Smooth muscle cell (in vitro differentiated cells): ENCODE data around the gene NEURL2. TPM values are rescaled to one million over a fixed set of nuclear protein-coding genes. Genes with fewer than 3 reads are reported as not detected.
"Not testable (repeated sequence)": the region's sequence is repeated elsewhere in the genome, so short reads cannot be mapped to it uniquely, and the experiment has no call there.

Source experiments
- DNase-seq: peaks from one replicate; lab custom pipeline; 2025; ENCODE audit not compliant: unreplicated experiment; lab: John Stamatoyannopoulos, UW
- H2AFZ ChIP-seq: fragments of 200-600 bp; sonication (generic); 2 replicates; pipeline ENCODE4 v1.6.0; 2016; ENCODE audit warnings: antibody characterized with exemption, low read depth, mild to moderate bottlenecking
- H3F3A ChIP-seq: fragments of 200-600 bp; sonication (generic); 2 replicates; pipeline ENCODE4 v1.6.0; 2017; ENCODE audit warnings: antibody characterized with exemption, low read depth
- H3K27ac ChIP-seq: fragments of 200-600 bp; sonication (generic); 2 replicates; pipeline ENCODE4 v1.5.1; 2016; ENCODE audit warnings: low read depth, mild to moderate bottlenecking
- H3K27me3 ChIP-seq: fragments of 200-600 bp; sonication (generic); 2 replicates; pipeline ENCODE4 v1.6.1; 2016; ENCODE audit warnings: low read depth, mild to moderate bottlenecking
- H3K36me3 ChIP-seq: fragments of 200-600 bp; sonication (generic); 2 replicates; pipeline ENCODE4 v1.5.1; 2016; ENCODE audit warnings: low read depth
- H3K4me1 ChIP-seq: fragments of 200-600 bp; sonication (generic); 2 replicates; pipeline ENCODE4 v1.5.1; 2016; ENCODE audit warnings: low read depth
- H3K4me2 ChIP-seq: fragments of 200-600 bp; sonication (generic); 2 replicates; pipeline ENCODE4 v1.6.0; 2016; ENCODE audit warnings: mild to moderate bottlenecking
- H3K4me3 ChIP-seq: fragments of 200-600 bp; sonication (generic); 2 replicates; pipeline ENCODE4 v1.5.1; 2016; ENCODE audit warnings: mild to moderate bottlenecking
- H3K79me2 ChIP-seq: fragments of 200-600 bp; sonication (generic); 2 replicates; pipeline ENCODE4 v1.6.0; 2016; ENCODE audit warnings: low read depth, mild to moderate bottlenecking
- H3K9ac ChIP-seq: fragments of 200-600 bp; sonication (generic); 2 replicates; pipeline ENCODE4 v1.6.0; 2016; ENCODE audit warnings: low read depth
- H3K9me3 ChIP-seq: fragments of 200-600 bp; sonication (generic); replicated peaks from 2 replicates; pipeline ENCODE4 v1.5.1; 2016; ENCODE audit warnings: low read depth
- H4K20me1 ChIP-seq: fragments of 200-600 bp; sonication (generic); 2 replicates; pipeline ENCODE4 v1.6.0; 2016; ENCODE audit warnings: low read depth
- CTCF ChIP-seq: fragments of 200-600 bp; sonication (generic); IDR thresholded peaks from 2 replicates; pipeline ENCODE4 v1.5.1; 2017; ENCODE audit warnings: borderline replicate concordance, mild to moderate bottlenecking, antibody characterized with exemption; ENCODE audit not compliant: insufficient read depth, poor library complexity, severe bottlenecking
- WGBS: methylation state at CpG from one replicate; pipeline ENCODE4 v1.1.7; 2016; ENCODE audit warnings: low lambda C conversion rate; 5-methylcytosine and 5-hydroxymethylcytosine counted together
- polyA plus RNA-seq: library from polyadenylated mRNA; unstranded; fragments of >200 nt; fragmentation: Nextera tagmentation; extraction: Ambion mirVana; gene quantifications from 2 replicates; pipeline ENCODE4 v1.2.1, GENCODE V29; 2016
- total RNA-seq: library from RNA; depleted of rRNA; stranded (reverse); fragments of >200 nt; gene quantifications from 2 replicates; pipeline ENCODE4 v1.2.3, GENCODE V29; 2014

Gene NEURL2
- total and polyA plus RNA-seq, 2 experiments from 2014 or later: 0.31 to 3.7 TPM

- peak within 1 kb of the TSS; percentile 99 for H3K4me2 ChIP-seq
- H3K27me3 ChIP-seq: no peaks in the 10 kb centered on the region
- H3K36me3 ChIP-seq: peaks cover 2% of the 10 kb centered on the region
- H4K20me1 ChIP-seq: peaks cover 49% of the 10 kb centered on the region
- H3K27ac ChIP-seq: peak within 1 kb of the TSS; percentile 100
- WGBS: under 1% methylated on average over 55 of the region's 102 CpGs
- H3K9ac ChIP-seq: peak within 1 kb of the TSS; percentile 100
- peak; percentile 92 for DNase-seq
- no peaks in the 10 kb centered on the region for H3K9me3 ChIP-seq
- peak within 1 kb of the TSS; percentile 94 for H3K4me3 ChIP-seq
- peaks cover 8% of the 10 kb centered on the region for H3F3A ChIP-seq
- H3K4me1 ChIP-seq: peaks cover 10% of the 10 kb centered on the region
- H3K79me2 ChIP-seq: peaks cover 35% of the 10 kb centered on the region
- no peak for TF ChIP-seq CTCF
- peak within 1 kb of the TSS; percentile 64 for H2AFZ ChIP-seq
Observed at GRCh38 chr20:45934586-45935415, 43.8 kb upstream of the NEURL2 start, which contains the start of gene PCIF1. PCIF1 (plus strand) TSS chr20:45934683; CDS start chr20:45939000, 4,317 bp downstream.

GRCh38 chr20:45934046-45934585, 43.1 kb upstream of the NEURL2 start:
- H3K36me3 ChIP-seq: peaks cover 2% of the 10 kb centered on the region
- peaks cover 49% of the 10 kb centered on the region for H4K20me1 ChIP-seq
- WGBS: 2% methylated on average over 34 of the region's 34 CpGs
- H3K27ac ChIP-seq: peak overlapping the region; percentile 100
- H2AFZ ChIP-seq: no peak overlapping the region
- no peaks in the 10 kb centered on the region for H3K27me3 ChIP-seq
- DNase-seq: no peak
- H3K79me2 ChIP-seq: peaks cover 35% of the 10 kb centered on the region
- no peaks in the 10 kb centered on the region for H3K9me3 ChIP-seq
- H3K4me1 ChIP-seq: peaks cover 10% of the 10 kb centered on the region
- TF ChIP-seq CTCF: no peak
- H3F3A ChIP-seq: peaks cover 9% of the 10 kb centered on the region
- peak overlapping the region; percentile 94 for H3K4me3 ChIP-seq
- H3K9ac ChIP-seq: peak overlapping the region; percentile 100
- H3K4me2 ChIP-seq: peak overlapping the region; percentile 99

GRCh38 chr20:45933266-45934045, 42.4 kb upstream of the NEURL2 start:
- Histone ChIP-seq H3K36me3 (peaks cover 2% of the 10 kb centered on the region), H3F3A (peaks cover 9% of the 10 kb centered on the region), H3K4me2 (peak overlapping the region; percentile 99), H3K27ac (peak overlapping the region; percentile 100), H3K4me3 (peak overlapping the region; percentile 94), H3K79me2 (peaks cover 33% of the 10 kb centered on the region), H2AFZ (no peak overlapping the region), H3K4me1 (peaks cover 10% of the 10 kb centered on the region), H3K9me3 (no peaks in the 10 kb centered on the region), H3K27me3 (no peaks in the 10 kb centered on the region), H4K20me1 (peaks cover 46% of the 10 kb centered on the region), H3K9ac (peak overlapping the region; percentile 100)
- no peak for DNase-seq
- 32% methylated on average over 22 of the region's 22 CpGs for WGBS
- no peak for TF ChIP-seq CTCF

- H3K27ac ChIP-seq, H3K9ac ChIP-seq, H2AFZ ChIP-seq, H3K36me3 ChIP-seq, H3K9me3 ChIP-seq, H3K4me2 ChIP-seq, DNase-seq, H3K27me3 ChIP-seq, H3K4me1 ChIP-seq, H3K4me3 ChIP-seq: not testable (repeated sequence)
- peaks cover 18% of the 10 kb centered on the region for H3F3A ChIP-seq
- H3K79me2 ChIP-seq: peaks cover 20% of the 10 kb centered on the region
- WGBS: 94% methylated on average over 17 of the region's 17 CpGs
- H4K20me1 ChIP-seq: peaks cover 28% of the 10 kb centered on the region
Observed at GRCh38 chr20:45931680-45932079, 40.7 kb upstream of the NEURL2 start.
